Measurements from ENCODE around the gene ADGRG2. TPM values are rescaled to one million over a fixed set of nuclear protein-coding genes. Genes with fewer than 3 reads are reported as not detected.

The ADGRG2 gene
- total RNA-seq, 2 experiments from 2014 or later: not detected

- intact Hi-C loops (cut with micrococcal nuclease; ENCODE audit: unreplicated experiment): no loop called here
- Histone ChIP-seq H3K79me2 (ENCODE audit: insufficient read depth, low read depth, low read length) (no peaks in the 10 kb centered on the region), H4K20me1 (ENCODE audit: insufficient read depth, low read length) (no peaks in the 10 kb centered on the region), H3K36me3 (ENCODE audit: insufficient read depth, low read length) (no peaks in the 10 kb centered on the region), H3K4me2 (ENCODE audit: low read length) (no peak overlapping the region), H3K4me1 (ENCODE audit: insufficient read depth, low read length, poor library complexity, severe bottlenecking) (no peaks in the 10 kb centered on the region), H3K9me3 (ENCODE audit: low read length) (no peaks in the 10 kb centered on the region), H3K4me3 (ENCODE audit: low read depth, low read length, poor library complexity, severe bottlenecking) (no peak overlapping the region), H2AFZ (ENCODE audit: low read length) (no peak overlapping the region), H3K27ac (ENCODE audit: low read depth, low read length, poor library complexity, severe bottlenecking) (no peak overlapping the region), H3K9me2 (ENCODE audit: insufficient read depth, low read length) (no peaks in the 10 kb centered on the region)
- ChIA-PET POLR2A (no interaction called here), CTCF (ENCODE audit: unreplicated experiment) (no interaction called here)
- no TSS peak for BruUV-seq (replicated peaks)
- TF ChIP-seq, protein P1, sequence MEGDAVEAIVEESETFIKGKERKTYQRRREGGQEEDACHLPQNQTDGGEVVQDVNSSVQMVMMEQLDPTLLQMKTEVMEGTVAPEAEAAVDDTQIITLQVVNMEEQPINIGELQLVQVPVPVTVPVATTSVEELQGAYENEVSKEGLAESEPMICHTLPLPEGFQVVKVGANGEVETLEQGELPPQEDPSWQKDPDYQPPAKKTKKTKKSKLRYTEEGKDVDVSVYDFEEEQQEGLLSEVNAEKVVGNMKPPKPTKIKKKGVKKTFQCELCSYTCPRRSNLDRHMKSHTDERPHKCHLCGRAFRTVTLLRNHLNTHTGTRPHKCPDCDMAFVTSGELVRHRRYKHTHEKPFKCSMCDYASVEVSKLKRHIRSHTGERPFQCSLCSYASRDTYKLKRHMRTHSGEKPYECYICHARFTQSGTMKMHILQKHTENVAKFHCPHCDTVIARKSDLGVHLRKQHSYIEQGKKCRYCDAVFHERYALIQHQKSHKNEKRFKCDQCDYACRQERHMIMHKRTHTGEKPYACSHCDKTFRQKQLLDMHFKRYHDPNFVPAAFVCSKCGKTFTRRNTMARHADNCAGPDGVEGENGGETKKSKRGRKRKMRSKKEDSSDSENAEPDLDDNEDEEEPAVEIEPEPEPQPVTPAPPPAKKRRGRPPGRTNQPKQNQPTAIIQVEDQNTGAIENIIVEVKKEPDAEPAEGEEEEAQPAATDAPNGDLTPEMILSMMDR (conservative IDR thresholded peaks at IDR 0.05; ENCODE audit: low read length): no peak
- TF ChIP-seq EZH2phosphoT487 (IDR thresholded peaks at IDR 0.05; ENCODE audit: borderline replicate concordance, low read depth, low read length): no peak
- DNase-seq (ENCODE audit: low spot score): no peak
Measured at GRCh38 chrX:18970465-18970864, 151.8 kb downstream of the ADGRG2 start.

GRCh38 chrX:18966624-18967023 is 155.6 kb downstream of the ADGRG2 start:
- 0 out of 2 replicates have a peak, but pooled peaks cover 2% of the 10 kb centered on the region for H3K79me2 ChIP-seq (ENCODE audit: insufficient read depth, low read depth, low read length)
- ChIA-PET POLR2A (interaction anchor here (0.7 kb wide), 1 partner anchor 16 kb away, joined by 8 read pairs; no protein-coding TSS in a partner anchor), CTCF (ENCODE audit: unreplicated experiment) (no interaction called here)
- no TSS peak for BruUV-seq (replicated peaks)
- no peaks in the 10 kb centered on the region for H3K9me3 ChIP-seq (ENCODE audit: low read length)
- no peaks in the 10 kb centered on the region for H3K4me1 ChIP-seq (ENCODE audit: insufficient read depth, low read length, poor library complexity, severe bottlenecking)
- DNase-seq (ENCODE audit: low spot score): no peak
- no peaks in the 10 kb centered on the region for H3K36me3 ChIP-seq (ENCODE audit: insufficient read depth, low read length)
- intact Hi-C loops (cut with micrococcal nuclease; ENCODE audit: unreplicated experiment): no loop called here
- H3K27ac ChIP-seq (ENCODE audit: low read depth, low read length, poor library complexity, severe bottlenecking): no peak overlapping the region
- TF ChIP-seq EZH2phosphoT487 (IDR thresholded peaks at IDR 0.05; ENCODE audit: borderline replicate concordance, low read depth, low read length): no peak
- TF ChIP-seq, protein P1 (conservative IDR thresholded peaks at IDR 0.05; ENCODE audit: low read length): no peak
- no peak overlapping the region for H2AFZ ChIP-seq (ENCODE audit: low read length)
- no peaks in the 10 kb centered on the region for H4K20me1 ChIP-seq (ENCODE audit: insufficient read depth, low read length)
- no peaks in the 10 kb centered on the region for H3K9me2 ChIP-seq (ENCODE audit: insufficient read depth, low read length)
- no peak overlapping the region for H3K4me3 ChIP-seq (ENCODE audit: low read depth, low read length, poor library complexity, severe bottlenecking)
- no peak overlapping the region for H3K4me2 ChIP-seq (ENCODE audit: low read length)

DNA sequence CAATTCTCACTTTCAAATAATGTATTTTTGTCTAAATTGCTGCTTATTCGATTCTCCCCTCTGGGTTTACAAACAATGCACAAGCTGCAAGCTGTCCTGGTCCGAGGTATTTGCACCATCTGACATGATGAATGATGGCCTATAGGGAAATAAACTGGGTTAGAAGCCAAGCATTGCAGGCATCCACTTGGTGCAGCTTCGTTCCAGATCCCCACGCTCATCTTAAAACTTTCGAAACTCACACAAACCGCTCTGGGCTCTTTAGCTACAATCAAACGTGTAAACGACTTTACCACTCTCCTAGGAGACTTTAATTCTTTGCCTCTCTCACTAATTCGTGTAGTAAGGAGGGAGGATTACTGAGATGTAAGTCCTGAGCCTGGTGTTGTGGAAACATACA is 157.4 kb downstream of the ADGRG2 start:
- DNase-seq (ENCODE audit: low spot score): no peak
- TF ChIP-seq, protein P1 (conservative IDR thresholded peaks at IDR 0.05; ENCODE audit: low read length): no peak
- no peak for TF ChIP-seq EZH2phosphoT487 (IDR thresholded peaks at IDR 0.05; ENCODE audit: borderline replicate concordance, low read depth, low read length)
- H3K4me2 ChIP-seq (ENCODE audit: low read length): no peak overlapping the region
- H3K27ac ChIP-seq (ENCODE audit: low read depth, low read length, poor library complexity, severe bottlenecking): no peak overlapping the region
- H3K9me2 ChIP-seq (ENCODE audit: insufficient read depth, low read length): no peaks in the 10 kb centered on the region
- 0 out of 2 replicates have a peak, but pooled peaks cover 3% of the 10 kb centered on the region for H3K79me2 ChIP-seq (ENCODE audit: insufficient read depth, low read depth, low read length)
- no peaks in the 10 kb centered on the region for H4K20me1 ChIP-seq (ENCODE audit: insufficient read depth, low read length)
- H2AFZ ChIP-seq (ENCODE audit: low read length): no peak overlapping the region
- no peaks in the 10 kb centered on the region for H3K9me3 ChIP-seq (ENCODE audit: low read length)
- POLR2A ChIA-PET: interaction anchor here (0.7 kb wide), 1 partner anchor 14 kb away, joined by 3 read pairs; no protein-coding TSS in a partner anchor
- peaks cover 5% of the 10 kb centered on the region for H3K4me1 ChIP-seq (ENCODE audit: insufficient read depth, low read length, poor library complexity, severe bottlenecking)
- intact Hi-C loops (cut with micrococcal nuclease; ENCODE audit: unreplicated experiment): no loop called here
- CTCF ChIA-PET (ENCODE audit: unreplicated experiment): no interaction called here
- H3K4me3 ChIP-seq (ENCODE audit: low read depth, low read length, poor library complexity, severe bottlenecking): no peak overlapping the region
- no TSS peak for BruUV-seq (replicated peaks)
- H3K36me3 ChIP-seq (ENCODE audit: insufficient read depth, low read length): no peaks in the 10 kb centered on the region

All from OCI-LY7 (cell line).